COLO829 (cell line): ENCODE data around the gene SLC25A23.

Source experiments
- DNase-seq: peaks from one replicate; pipeline ENCODE4 v3.0.0; 2012; ENCODE audit warnings: low spot score

SLC25A23 gene

DNA sequence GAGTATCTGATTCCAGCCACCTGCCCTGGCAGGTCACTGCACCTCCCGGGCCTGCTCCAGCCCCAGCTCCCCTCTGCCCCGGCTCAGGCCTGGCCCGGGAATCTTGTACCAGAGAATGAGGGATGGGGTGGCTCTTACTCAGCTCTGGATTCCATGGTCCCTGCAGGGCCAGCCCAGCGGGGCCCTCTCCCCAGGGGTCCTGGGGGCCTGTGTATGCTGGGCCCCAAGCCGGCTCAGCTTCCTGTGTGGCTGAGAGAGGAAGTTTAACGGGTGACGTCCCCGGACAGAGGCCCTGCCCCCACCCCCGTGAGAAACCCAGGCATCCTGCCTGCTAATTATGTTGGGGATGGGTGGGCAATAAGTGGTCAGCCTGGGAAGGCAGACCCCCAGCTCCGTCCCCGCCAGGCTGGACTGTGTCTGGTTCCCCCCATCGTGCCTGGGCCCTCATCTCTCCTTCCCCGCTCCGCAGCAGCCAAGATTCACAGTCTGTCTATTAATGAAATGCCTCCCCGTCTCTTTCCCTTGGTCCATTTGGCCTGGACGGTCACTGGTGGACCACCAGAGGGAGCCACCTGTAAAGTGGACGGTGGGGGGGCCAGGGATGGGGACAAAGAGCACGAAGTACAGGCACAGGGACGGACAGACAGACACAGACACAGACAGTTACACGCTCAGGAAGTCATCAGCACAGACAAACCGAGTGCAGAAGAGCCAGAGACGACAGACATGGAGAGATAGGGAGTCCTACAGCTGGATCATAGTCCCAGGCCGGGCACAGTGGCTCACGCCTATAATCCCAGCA lies 22.1 kb upstream of the SLC25A23 start, which contains the start of gene DENND1C:
TSS of gene DENND1C (minus strand) at position 247 of the 802 bp plus-strand sequence. CDS start at position 155, 92 bp downstream.
- no peak for DNase-seq

DNA sequence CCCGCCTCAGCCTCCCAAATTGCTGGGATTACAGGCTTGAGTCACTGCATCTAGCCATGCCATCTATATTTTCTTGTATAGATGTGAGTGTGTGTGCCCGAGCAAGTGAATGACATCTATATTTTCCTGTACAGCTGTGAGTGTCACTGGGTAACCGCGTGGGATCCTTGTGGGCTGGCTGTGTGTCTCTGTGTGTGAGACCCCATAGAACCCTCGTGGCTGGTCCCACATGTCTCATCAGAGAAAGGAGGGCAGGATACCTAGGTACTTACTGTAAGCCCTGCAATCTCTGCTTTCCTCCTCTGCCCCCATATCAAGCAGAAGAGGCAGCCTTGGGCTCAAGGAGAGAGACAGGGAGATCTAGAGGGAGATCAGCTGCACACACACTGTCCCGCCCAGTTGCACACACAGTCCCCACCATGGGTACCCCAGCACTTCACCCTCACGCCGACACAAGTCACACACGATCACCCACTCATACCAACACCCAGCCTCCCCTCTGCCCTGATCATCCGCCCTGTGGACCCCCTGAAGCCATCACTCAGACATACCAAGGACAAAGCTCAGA lies 21.3 kb upstream of the SLC25A23 start:
- DNase-seq, result no peak

DNA sequence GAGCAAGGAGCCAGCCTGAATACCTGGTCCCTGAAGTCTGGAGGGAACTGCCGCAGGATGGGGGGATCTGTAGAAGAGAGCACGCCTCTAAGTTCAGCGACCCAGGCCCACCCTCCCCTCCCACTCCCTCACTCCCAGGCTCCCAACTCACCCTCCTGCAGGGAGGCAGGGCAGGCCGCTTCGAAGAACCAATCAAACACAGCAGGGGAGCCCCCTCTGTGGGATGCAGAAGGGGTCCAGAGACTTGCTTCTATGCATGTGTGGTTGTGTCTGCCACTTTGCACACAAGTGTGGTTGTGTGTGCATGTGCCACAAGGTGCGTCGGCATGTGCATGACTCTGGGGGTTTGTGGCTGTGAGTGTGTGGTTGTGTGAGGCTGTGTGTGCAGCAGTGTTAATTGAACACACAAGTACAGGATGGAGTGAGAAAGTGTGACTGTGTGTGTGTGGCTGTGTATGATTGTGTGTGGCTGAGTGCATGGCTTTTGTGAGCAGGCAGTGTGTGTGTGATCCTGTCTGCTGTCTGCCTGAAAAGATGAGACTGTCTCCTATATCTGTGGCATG lies 20.3 kb upstream of the SLC25A23 start:
- DNase-seq, result no peak

DNA sequence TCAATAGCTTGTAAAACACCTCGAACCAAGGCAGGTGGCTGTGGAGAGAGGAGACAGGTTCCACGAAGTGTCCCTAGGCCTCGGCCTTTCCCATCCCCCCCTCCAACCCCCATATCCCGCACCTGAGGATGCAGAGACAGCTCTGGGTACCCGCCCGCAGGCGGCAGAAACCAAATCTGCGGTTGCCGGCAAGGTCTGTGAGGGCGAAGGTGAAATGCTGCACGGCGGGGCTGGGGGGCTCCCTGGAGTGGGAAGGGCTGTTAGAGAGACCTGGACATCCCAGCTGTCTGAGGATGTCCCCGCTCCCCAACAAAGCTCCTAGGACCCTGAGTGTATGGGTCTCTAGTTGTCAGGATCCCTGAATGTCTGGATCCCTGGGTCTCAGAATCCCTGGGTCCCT lies 19.2 kb upstream of the SLC25A23 start:
- no peak for DNase-seq

DNA sequence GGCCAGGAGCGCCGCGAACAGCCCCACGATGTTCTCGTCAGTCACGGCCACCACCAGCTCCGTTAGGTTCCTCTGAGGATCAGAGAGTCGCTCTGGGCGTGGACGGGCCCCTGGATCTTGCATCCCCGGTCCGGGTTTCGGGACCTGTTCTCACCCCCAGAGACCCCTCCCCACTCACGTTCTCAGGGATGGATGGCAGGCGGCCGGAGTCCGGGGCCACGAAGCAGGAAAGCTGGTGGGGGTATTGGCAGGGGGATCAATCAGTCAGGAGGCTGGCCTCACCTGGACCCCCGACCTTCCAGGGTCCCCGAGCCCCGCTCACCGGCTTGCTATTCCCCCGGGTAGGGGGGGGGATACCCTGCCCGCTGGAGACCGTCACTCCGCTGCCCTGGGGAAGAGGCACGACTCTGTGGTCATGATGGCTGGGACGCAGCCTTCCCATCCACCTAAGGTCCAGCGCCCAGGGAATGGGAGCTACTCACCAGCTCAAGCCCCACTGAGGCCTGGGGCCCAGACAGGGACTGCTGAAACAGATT lies 17.4 kb upstream of the SLC25A23 start:
- DNase-seq, result no peak

DNA sequence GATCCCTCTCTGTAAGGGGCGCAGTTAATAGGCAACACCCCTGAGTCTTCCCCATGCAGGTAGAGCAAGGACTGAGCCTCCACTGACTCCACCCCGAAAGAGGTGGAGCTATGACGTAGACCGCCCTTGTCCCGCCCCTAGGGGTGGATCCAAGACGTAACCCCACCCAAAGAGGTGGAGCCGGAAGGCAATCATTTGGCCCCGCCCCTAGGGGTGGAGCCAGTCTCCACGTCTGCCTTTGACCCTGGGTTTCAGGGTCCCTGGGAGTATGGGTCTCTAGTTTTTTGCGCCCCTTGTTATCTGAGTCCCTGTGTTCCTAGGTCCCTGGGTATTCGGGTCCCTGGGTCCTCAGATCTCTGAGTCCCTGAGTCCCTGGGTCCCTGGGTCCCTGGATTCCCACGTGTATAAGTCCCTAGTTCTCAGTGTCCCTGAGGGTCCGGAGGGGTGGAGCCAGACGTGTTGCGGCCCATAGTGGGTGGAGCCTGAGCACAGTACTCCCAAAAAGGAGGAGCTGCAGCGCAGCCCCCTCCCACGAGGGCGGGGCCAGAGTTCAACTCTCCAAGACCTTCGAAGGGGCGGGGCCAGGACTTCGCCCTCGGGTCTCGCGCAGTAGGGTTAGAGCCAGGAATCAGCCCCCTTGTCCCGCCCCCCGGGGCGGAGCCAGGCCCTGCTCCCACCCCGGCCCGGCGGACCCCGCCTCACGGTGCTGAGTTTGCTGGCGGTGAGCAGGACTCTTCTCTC lies 16.7 kb upstream of the SLC25A23 start:
- DNase-seq, result peak; percentile 82

DNA sequence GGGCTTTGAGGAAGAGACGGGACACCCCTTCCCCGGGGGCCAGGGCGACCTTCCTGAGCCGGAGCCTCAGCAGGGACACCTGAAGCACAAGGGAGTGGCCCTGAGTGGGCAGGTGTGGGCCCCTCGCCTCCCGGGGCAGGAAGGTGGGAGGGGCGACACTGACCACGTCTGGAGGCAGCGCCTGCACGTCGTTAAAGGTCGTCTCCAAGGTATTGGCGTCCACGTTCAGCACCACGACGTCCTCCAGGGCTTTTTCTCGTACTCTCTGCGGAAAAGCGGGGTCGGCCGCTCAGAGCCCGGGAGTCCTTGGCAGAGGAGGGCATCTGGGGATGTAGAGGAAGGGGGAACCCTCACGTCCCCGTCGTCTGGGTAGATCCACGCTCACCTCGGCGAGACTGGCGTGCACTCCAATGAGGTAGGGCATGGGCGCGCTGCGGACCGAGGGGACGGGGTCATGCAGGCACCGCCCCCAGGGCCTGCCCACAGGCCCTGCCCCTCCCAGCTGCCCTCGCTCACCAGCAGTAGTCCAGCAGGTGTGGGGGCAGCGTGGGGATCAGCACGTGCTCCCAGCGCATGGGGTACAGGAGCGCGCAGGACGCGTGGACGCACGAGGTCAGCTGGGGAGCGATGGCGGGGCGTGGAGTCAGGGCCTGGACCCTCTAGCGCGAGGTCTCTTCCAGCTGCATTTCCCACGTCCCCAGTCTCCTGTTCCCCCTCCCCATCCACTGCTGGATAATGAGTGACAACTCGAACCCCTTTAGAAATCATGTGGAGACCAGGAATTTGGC lies 15.9 kb upstream of the SLC25A23 start:
- no peak for DNase-seq

DNA sequence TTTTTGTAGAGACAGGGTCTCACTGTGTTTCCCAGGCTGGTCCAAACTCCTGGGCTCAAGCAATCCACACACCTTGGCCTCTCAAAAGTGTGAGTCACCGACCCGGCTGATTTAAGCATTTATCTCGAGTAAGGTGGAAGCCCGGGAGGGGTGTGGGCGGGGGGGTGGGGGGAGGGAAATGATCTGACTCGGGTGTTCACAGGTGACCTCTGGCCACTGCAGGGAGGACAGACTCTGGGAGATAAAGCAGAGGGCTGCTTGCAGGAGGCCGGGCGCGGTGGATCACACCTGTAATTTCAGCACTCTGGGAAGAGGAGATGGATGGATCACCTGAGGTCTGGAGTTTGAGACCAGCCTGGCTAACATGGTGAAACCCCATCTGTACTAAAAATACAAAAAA lies 14.1 kb upstream of the SLC25A23 start:
- DNase-seq, result no peak

DNA sequence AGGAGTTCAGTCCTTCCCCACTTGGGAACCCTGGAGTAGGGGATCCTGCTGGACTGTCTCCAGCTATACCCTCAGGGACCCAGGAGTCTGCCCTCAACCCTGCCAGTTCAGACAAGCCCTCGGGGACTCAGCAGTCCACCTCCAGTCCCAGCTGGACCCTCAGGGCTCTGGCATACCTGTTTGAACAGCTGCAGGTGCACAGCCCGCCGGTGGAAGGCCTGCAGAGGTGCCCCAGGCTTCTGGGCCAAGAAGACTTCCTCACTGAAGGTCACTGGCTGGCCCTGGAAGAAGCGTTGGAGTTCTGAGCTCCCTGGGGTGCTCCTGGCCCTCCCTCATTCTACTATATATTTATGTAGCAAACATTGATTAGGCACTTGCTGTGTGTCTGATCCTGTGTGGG lies 13.1 kb upstream of the SLC25A23 start:
- DNase-seq, result no peak

DNA sequence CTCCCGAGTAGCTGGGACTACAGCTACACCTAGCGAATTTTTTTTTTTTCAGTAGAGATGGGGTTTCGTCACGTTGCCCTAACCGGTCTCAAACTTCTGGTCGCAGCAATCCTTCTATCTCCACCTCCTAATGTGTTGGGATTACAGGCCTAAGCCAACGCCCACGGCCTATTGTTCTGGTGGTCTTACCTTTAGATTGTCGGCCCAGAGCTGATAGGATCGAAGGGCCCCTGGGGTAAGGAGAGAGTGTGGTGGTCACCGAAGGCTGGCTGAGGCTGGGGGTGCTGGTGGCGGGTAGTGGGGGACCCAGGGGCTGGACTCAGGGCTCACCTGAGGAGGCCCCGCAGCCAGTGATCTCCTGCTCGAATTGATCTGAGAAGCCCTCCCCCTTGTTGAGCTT lies 11.5 kb upstream of the SLC25A23 start:
- no peak for DNase-seq

DNA sequence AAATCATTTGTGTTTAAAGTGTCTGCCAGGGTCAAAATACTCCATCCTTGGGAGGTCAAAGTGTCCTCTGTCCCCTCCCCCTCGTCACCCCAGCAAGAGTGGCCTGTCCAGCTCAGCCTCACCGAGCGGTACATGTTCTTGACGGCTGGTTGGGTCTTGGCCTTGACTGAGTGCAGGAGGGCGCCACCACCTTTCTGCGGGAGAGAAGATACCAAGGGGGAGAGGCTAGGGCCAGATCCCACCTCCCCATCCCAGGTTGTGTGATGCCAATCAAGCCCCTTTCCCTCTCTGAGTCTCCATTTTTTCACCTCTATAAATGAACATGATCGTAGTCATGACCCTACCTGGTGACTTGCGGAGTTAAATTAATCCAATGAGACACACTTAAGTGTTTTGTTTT lies 10.6 kb upstream of the SLC25A23 start:
- no peak for DNase-seq

DNA sequence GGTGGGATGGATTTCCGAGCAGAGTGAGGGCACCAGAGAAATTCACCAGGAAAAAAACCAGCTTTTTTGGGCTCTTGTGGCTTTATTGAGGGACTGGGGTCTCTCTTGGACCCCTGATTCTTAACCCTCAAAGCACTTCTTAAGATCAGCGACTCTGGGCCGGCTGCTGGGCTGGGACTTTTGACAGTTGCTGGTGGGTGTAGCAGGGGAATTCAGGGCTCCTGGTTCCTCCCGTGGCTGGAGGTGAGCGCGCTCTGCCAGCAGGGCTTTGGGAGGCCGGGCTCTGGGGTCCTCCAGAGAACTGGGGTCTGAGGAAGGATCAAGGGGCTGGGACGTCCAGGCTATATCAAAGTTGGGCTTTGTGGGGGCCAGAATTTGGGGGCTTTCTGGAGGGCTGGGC lies 7.8 kb upstream of the SLC25A23 start:
- no peak for DNase-seq

DNA sequence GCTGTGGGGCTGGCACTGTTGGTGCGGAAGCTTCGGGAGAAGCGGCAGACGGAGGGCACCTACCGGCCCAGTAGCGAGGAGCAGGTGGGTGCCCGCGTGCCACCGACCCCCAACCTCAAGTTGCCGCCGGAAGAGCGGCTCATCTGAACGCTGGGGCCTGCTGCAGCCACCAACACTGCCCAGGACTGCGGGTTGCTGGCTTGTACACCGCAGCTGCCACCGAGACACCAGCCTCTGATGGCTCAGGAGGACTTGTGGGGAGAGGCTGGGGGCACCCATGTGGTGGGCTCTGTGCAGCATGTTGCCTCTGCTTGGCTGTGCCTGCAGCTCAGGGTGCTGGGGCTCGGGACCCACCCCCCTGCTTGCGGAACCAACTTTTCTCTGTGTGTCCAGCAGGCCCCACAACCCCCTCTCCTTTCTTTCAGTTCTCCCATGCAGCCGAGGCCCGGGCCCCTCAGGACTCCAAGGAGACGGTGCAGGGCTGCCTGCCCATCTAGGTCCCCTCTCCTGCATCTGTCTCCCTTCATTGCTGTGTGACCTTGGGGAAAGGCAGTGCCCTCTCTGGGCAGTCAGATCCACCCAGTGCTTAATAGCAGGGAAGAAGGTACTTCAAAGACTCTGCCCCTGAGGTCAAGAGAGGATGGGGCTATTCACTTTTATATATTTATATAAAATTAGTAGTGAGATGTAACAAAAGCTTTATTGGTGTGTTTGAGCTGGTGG lies 7.1 kb upstream of the SLC25A23 start:
- no peak for DNase-seq

DNA sequence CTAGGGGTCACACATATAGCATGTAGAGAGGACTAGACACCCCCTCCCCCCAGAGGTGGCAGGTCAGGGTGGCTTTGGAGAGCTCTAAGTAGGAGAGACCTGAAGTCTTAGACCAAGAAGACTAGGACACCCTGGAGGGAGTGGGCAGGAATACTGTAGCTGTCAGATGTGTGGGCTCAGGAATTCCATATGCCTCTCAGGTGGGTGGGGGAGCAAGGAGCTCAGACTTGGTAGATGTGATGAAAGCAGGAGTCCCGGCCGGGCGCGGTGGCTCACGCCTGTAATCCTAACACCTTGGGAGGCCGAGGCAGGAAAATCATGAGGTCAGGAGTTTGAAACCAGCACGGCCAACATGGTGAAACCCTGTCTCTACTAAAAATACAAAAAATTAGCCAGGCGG lies 6.1 kb upstream of the SLC25A23 start:
- no peak for DNase-seq

DNA sequence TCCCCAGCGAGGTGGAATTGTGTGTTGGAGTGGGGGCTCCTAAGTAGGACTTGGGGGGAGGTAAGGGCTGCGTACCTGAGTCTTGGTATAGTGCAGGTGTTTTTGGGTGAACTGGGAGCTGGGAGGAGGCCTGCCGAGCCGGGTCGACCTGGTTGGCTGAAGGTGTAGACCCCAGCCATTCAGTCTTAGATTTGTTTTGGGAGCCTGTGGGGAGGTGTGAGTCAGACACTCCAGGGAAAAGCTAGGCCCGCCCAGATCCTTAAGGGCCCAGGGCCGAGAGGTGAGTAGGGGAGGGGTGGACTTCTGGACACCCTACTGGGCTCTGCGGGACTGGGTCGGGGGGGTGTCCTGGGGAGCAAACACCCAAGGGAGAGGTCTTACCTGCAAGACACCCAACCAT lies 5.4 kb upstream of the SLC25A23 start:
- DNase-seq, result no peak

DNA sequence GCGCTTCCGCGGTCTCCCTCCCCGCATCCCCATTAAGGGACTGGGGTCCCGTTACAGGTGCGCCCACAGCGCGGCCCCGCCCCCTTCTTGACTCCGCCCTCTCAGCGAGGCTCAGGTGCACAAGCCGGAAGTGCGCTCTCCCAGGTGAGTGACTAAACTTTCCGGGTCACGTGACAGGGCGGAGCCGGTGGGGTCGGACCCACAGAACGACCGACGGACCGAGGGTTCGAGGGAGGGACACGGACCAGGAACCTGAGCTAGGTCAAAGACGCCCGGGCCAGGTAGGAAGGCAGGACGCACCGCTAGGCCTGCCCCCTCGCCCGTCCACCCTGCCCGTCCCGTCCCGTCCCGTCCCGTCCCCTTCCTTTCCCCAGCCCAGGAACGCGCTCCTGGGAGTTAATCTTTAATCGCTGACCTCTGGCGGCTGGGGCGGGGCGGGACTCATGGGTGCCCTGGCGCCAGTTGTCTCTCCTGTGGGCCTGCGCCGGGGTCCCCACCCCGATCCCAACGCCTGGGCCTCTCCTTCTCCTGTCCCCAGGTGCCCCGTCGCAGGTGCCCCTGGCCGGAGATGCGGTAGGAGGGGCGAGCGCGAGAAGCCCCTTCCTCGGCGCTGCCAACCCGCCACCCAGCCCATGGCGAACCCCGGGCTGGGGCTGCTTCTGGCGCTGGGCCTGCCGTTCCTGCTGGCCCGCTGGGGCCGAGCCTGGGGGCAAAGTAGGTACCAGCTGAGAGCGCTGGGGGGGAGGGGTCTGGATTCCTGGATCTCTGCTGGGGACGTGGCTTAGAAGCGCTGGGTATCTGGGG lies 4.7 kb upstream of the SLC25A23 start, which contains the start of gene CRB3:
TSS of gene CRB3 (plus strand) at position 202 of the 804 bp plus-strand sequence. CDS start at position 633, 431 bp downstream.
- no peak for DNase-seq

DNA sequence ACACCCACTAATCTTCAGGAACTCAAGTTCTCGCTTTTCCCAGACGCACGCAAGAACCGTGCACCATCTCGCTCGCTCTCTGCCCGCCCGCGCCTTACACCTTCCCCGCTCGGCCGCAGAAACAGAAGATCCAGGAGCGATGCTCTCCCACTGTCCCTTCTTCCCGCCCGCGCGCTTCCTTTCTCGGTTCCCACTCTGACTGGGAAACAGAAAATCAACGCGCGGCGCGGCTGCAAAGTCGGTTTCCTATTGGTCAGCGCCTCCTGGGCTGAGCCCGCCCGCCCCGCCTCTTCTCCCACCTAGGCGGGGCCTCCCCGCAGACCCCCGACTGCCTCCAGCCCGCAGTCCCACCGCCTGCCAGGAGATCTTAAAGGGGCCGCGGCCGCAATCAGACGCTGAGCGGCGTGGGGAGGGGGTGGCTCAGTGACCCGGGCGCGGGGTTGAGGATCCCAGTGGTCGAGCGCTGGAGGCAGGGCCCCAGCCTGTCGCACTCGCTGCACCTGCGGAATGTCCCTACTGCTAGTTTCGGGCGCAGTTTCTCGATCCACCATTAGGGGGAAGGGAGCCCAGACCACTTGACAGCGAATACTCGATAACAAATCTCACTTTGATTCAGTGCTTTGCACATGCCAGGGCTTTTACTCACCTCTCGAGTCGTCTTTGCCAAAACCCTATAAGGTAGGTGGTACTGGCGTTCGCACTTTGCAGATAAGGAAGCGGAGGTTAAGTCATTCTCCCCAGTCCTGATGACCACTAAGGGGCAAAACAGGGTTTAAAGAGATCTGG lies 700 bp upstream of the SLC25A23 start:
- peak; percentile 90 for DNase-seq

DNA sequence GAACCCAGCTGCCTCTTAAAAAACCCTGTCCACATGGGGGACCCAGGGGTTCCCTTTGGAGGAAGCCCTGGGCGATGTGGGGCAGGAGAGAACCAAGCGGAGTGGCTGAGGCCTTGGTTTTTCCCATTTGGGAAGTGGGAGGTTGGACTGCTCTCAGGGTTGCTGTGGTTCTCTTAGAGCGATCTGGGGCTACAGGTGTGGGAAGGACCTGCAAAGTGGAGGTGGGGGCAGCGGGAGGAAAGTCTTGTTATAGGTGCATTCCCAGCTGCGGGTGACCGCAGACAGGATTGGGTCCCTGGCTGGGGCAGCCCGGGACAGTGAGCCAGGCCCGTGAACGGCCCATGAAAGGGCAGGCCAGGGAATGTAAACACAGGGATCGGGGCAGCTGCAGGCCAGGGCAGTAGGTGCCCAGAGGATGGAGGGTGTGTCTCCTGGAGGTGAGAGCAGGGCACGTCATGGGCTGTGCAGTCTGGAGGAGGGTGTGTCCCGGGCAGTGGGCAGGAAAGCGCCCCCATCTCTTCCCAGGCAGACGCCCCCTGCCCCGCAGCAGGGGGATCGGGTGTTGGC lies 814 bp downstream of the SLC25A23 start:
- no peak for DNase-seq
